HepG2 (cell line): ENCODE results near the gene PLK5. TPM values are rescaled to one million over a fixed set of nuclear protein-coding genes. Genes with fewer than 3 reads are reported as not detected.

Experiments
- ATAC-seq: fragments of 200-7000 bp; cut with Tn5 transposase; 3 replicates; pipeline ENCODE4 v1.9.1; 2020; ENCODE audit warnings: mild to moderate bottlenecking, moderate library complexity
- BruUV-seq: library from RNA; stranded (reverse); fragments of 400-500 nt; replicated peaks from 2 replicates; lab custom pipeline; 2021; lab: Mats Ljungman, UMichigan
- CTCF ChIA-PET: fragments of 300-600 bp; formaldehyde crosslinking; extraction: SDS; loops from one replicate; lab custom pipeline; 2021; ENCODE audit warnings: low total read pairs, inconsistent platforms, low intra/inter-chr PET ratio; lab: Yijun Ruan, JAX
- POLR2A ChIA-PET: fragments of 350-600 bp; sonication (Branson Sonifier 250); formaldehyde crosslinking; loops from one replicate; lab custom pipeline; 2020; ENCODE audit warnings: antibody characterized with exemption, inconsistent platforms; lab: Yijun Ruan, JAX
- DNase-seq: peaks from one replicate; pipeline ENCODE4 v3.0.0-alpha.2; 2015; ENCODE audit warnings: low spot score
- FAIRE-seq: peaks from 3 replicates; lab custom pipeline; 2011; peaks lifted over from hg19 to GRCh38; lab: Jason Lieb, UNC
- H2AFZ ChIP-seq: one replicate; pipeline ENCODE4 v1.6.1; 2011; ENCODE audit warnings: low read length, inconsistent platforms
- H3K27ac ChIP-seq: fragments of 300-600 bp; 3 replicates; pipeline ENCODE4 v1.8.0; 2011; ENCODE audit warnings: mixed run types, mild to moderate bottlenecking, mixed read lengths, low read length, inconsistent platforms; ENCODE audit not compliant: insufficient read depth; ENCODE audit errors: extremely low read length
- H3K27me3 ChIP-seq, 2 experiments: fragments of 200-600 bp in 1 of 2; 2 replicates in 1 of 2; 3 replicates in 1 of 2; pipeline versions ENCODE4 v1.6.0 to v1.8.0; 2011; ENCODE audit warnings: low read length in 2 of 2, mild to moderate bottlenecking in 2 of 2, moderate library complexity in 2 of 2, inconsistent platforms in 1 of 2; ENCODE audit not compliant: insufficient read depth in 2 of 2, control insufficient read depth in 1 of 2
- H3K36me3 ChIP-seq, 2 experiments: fragments of 200-600 bp in 1 of 2; replicated peaks in 1 of 2; 2 replicates in 1 of 2; 3 replicates in 1 of 2; pipeline versions ENCODE4 v1.5.1 to v1.8.0; 2011; ENCODE audit warnings: low read length in 2 of 2, inconsistent platforms in 1 of 2; ENCODE audit not compliant: insufficient read depth in 2 of 2, control insufficient read depth in 1 of 2
- H3K4me1 ChIP-seq: 2 replicates; pipeline ENCODE4 v1.5.1; 2012; ENCODE audit warnings: low read length, inconsistent platforms; ENCODE audit not compliant: insufficient read depth
- H3K4me2 ChIP-seq: 2 replicates; pipeline ENCODE4 v1.6.0; 2011; ENCODE audit warnings: low read depth, low read length, inconsistent platforms
- H3K4me3 ChIP-seq, 3 experiments: fragments of 200-600 bp in 1 of 3; sonication (generic), shearing (Covaris generic) in 1 of 3; replicated peaks in 1 of 3; 2 replicates each; pipeline ENCODE4 v1.5.1; 2011 to 2016; ENCODE audit warnings: low read length in 3 of 3, inconsistent platforms in 2 of 3, low read depth in 2 of 3, mild to moderate bottlenecking in 2 of 3, control low read depth in 1 of 3, mixed read lengths in 1 of 3; ENCODE audit not compliant: insufficient read depth in 1 of 3
- H3K79me2 ChIP-seq: one replicate; pipeline ENCODE4 v1.6.1; 2011; ENCODE audit warnings: low read length, inconsistent platforms; ENCODE audit not compliant: insufficient read depth
- H3K9ac ChIP-seq: 2 replicates; pipeline ENCODE4 v1.6.0; 2011; ENCODE audit warnings: mild to moderate bottlenecking, low read depth, low read length, inconsistent platforms; ENCODE audit not compliant: insufficient read depth
- H3K9me3 ChIP-seq: 2 replicates; pipeline ENCODE4 v1.5.1; 2012; ENCODE audit warnings: mild to moderate bottlenecking, low read length
- H4K20me1 ChIP-seq: 2 replicates; pipeline ENCODE4 v1.6.0; 2011; ENCODE audit warnings: inconsistent platforms, mild to moderate bottlenecking, low read length, moderate library complexity; ENCODE audit not compliant: insufficient read depth
- GFI1 ChIP-seq: sonication (generic); formaldehyde crosslinking; IDR thresholded peaks from 2 replicates; pipeline ENCODE4 v1.5.0; 2020; ENCODE audit warnings: missing genetic modification reagents, mild to moderate bottlenecking, borderline replicate concordance
- HMG20B ChIP-seq: conservative IDR thresholded peaks from 2 replicates; pipeline ENCODE4 v1.6.1; 2016; ENCODE audit warnings: missing genetic modification reagents, missing compliant biosample characterization
- PHF8 ChIP-seq: sonication (generic); formaldehyde crosslinking; IDR thresholded peaks from 2 replicates; pipeline ENCODE4 v1.5.0; 2020; ENCODE audit warnings: missing genetic modification reagents
- POLR2A ChIP-seq, 2 experiments: IDR thresholded peaks; 2 replicates each; pipeline ENCODE4 v1.6.1; 2011; ENCODE audit warnings: low read depth in 2 of 2, low read length in 2 of 2, mild to moderate bottlenecking in 1 of 2, moderate library complexity in 1 of 2; ENCODE audit not compliant: insufficient read depth in 1 of 2
- SIN3A ChIP-seq: IDR thresholded peaks from 2 replicates; pipeline ENCODE4 v1.6.1; 2011; ENCODE audit warnings: low read depth, mild to moderate bottlenecking, control low read depth, low read length, borderline replicate concordance
- SOX13 ChIP-seq, 3 experiments: fragments of 450-650 bp in 1 of 3; sonication (generic) in 1 of 3; formaldehyde crosslinking in 1 of 3; IDR thresholded peaks in 2 of 3; conservative IDR thresholded peaks in 1 of 3; 2 replicates each; pipeline versions ENCODE4 v1.5.0 to v1.6.1; 2016 to 2020; ENCODE audit warnings: antibody characterized with exemption in 1 of 3, mild to moderate bottlenecking in 1 of 3, missing compliant biosample characterization in 1 of 3, missing genetic modification reagents in 1 of 3, moderate library complexity in 1 of 3
- SOX6 ChIP-seq, 2 experiments: fragments of 450-650 bp in 1 of 2; sonication (generic) in 1 of 2; formaldehyde crosslinking in 1 of 2; IDR thresholded peaks; 2 replicates each; pipeline versions ENCODE4 v1.4.0 to v1.6.1; 2017 to 2020; ENCODE audit warnings: antibody characterized with exemption in 1 of 2, mild to moderate bottlenecking in 1 of 2, missing genetic modification reagents in 1 of 2
- ZBTB10 ChIP-seq: sonication (generic); formaldehyde crosslinking; IDR thresholded peaks from 2 replicates; pipeline ENCODE4 v1.4.0; 2020; ENCODE audit warnings: missing genetic modification reagents, borderline replicate concordance
- ZNF335 ChIP-seq: sonication (generic); formaldehyde crosslinking; IDR thresholded peaks from 2 replicates; pipeline ENCODE4 v1.4.0; 2020; ENCODE audit warnings: missing genetic modification reagents
- ZNF564 ChIP-seq: sonication (generic); formaldehyde crosslinking; IDR thresholded peaks from 2 replicates; pipeline ENCODE4 v1.8.1; 2023; ENCODE audit warnings: mild to moderate bottlenecking, missing genetic modification reagents
- ZNF687 ChIP-seq: sonication (generic); formaldehyde crosslinking; IDR thresholded peaks from 2 replicates; pipeline ENCODE4 v1.5.1; 2020; ENCODE audit warnings: mild to moderate bottlenecking, missing genetic modification reagents, moderate library complexity
- ZNF720 ChIP-seq: sonication (generic); formaldehyde crosslinking; IDR thresholded peaks from 2 replicates; pipeline ENCODE4 v1.4.0; 2020; ENCODE audit warnings: missing genetic modification reagents
- WGBS: methylation state at CpG from one replicate; pipeline ENCODE4 v1.1.6; 2017; ENCODE audit warnings: low lambda C conversion rate; 5-methylcytosine and 5-hydroxymethylcytosine counted together
- in situ Hi-C: cut with HindIII; loops from 2 replicates; pipeline ENCODE4 v1.10.0; 2017; ENCODE audit warnings: low pct_unique_long_range_greater_than_20kb; ENCODE audit not compliant: extremely low pct_ligation_motif_present
- intact Hi-C: fragments of 100-400 bp; cut with micrococcal nuclease; formaldehyde crosslinking; loops from one replicate; pipeline ENCODE4 v1.10.0; 2022; ENCODE audit not compliant: unreplicated experiment
- polyA plus RNA-seq, 8 experiments: library from polyadenylated mRNA; depleted of rRNA in 3 of 8; stranded (reverse) in 7 of 8; unstranded in 1 of 8; fragments of >200 nt; fragmentation: Illumina TruSeq in 4 of 8; extraction: Trizol in 4 of 8; gene quantifications; 2 replicates each; pipeline versions ENCODE4 v1.2.1 to v1.2.3, GENCODE V29; 2011 to 2016; ENCODE audit warnings: low read depth in 4 of 8, missing spikeins in 1 of 8, mixed read lengths in 1 of 8; ENCODE audit not compliant: insufficient read depth in 1 of 8
- total RNA-seq, 5 experiments: library from RNA; depleted of rRNA; stranded (reverse); fragments of >200 nt; fragmentation: Illumina TruSeq; extraction: Trizol; gene quantifications; 2 replicates each; pipeline ENCODE4 v1.2.3, GENCODE V29; 2016; ENCODE audit warnings: low read depth in 1 of 5
- TF ChIP-seq, protein P1 (sequence below): sonication (generic); formaldehyde crosslinking; IDR thresholded peaks from 2 replicates; pipeline ENCODE4 v1.4.0; 2020; ENCODE audit warnings: missing genetic modification reagents

PLK5 gene
- total and polyA plus RNA-seq, 2 of the 13 experiments (the other 11 are each of a cell fraction or from before 2014, with no cell fraction given) = not detected

DNA sequence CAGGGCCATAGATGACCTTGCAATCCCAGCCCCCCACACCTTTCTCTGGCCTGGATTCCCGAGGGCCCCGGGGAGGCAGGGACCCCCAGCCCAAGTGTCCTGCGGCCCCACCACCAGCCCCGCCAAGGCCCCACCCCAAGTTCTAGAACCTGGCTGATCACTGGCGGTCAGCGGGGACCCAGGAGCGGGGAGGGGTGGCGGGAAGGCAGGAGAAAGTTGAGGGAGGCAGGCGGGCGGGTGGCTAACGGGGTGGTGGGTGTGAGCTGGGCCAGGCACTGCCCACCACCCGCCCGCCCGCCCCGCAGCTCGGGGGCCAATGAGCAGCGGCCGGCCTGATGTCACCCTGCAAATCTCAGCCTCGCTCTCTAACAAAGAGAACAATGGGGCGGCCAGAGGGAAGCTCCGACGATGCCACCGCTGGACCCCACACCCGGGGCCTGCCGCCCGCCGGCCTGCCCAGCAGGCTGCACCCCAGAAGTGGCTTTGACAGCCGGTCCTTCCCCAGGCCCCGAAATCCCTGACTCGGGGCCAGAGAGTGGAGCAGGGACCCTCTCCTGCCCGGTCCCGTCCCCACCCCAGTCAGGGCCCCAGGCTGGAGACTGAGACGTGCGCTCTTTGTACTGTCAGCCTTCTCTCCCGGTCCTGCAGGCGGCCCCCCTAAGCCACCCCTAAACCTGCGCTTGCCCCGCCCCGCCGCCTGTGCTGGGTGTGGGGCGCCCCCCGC lies 42.7 kb downstream of the PLK5 start:
- POLR2A ChIA-PET = interaction anchor here (0.6 kb wide), 1 partner anchor 38 kb away, joined by 4 read pairs; the partner anchor contains the start of gene UQCR11
- H2AFZ ChIP-seq = no peak overlapping the region
- in situ Hi-C loops = no loop called here
- peaks cover 13% of the 10 kb centered on the region for H3K4me1 ChIP-seq
- ATAC-seq = peak; percentile 45
- BruUV-seq = no TSS peak
- H3K27me3 ChIP-seq = peaks cover 0 to 8% of the 10 kb centered on the region in 2 experiments; a peak in 2 of 5 replicates
- H4K20me1 ChIP-seq = 0 out of 2 replicates have a peak, but pooled peaks cover 6% of the 10 kb centered on the region
- TF ChIP-seq ZNF720 (no peak), SIN3A (no peak), ZNF564 (CRISPR knock-in tag) (peak; percentile 33; the same call in 1 of the 2 replicates), SOX6 (IDR thresholded peaks at IDR 0.05) (no peak), SOX6 (CRISPR knock-in tag; IDR thresholded peaks at IDR 0.05) (peak; percentile 31; the same call in 1 of the 2 replicates), ZNF335 (CRISPR knock-in tag) (no peak), ZNF687 (CRISPR knock-in tag) (peak; percentile 5), SOX13 (IDR thresholded peaks at IDR 0.05) (no peak), SOX13 (CRISPR knock-in tag; conservative IDR thresholded peaks at IDR 0.05 in 1 of 2, IDR thresholded peaks at IDR 0.05 in 1 of 2) (0 out of 4 replicates have a peak, but pooled peaks of 1 of the 2 experiments have one; percentile 25), POLR2A (IDR thresholded peaks at IDR 0.05; ENCODE audit: insufficient read depth in 1 of 2, low read depth in 2 of 2, low read length in 2 of 2) (0 out of 4 replicates have a peak, but pooled peaks of 1 of the 2 experiments have one; percentile 22), HMG20B (peak; percentile 62; the same call in 1 of the 2 replicates), ZBTB10 (CRISPR knock-in tag) (peak; percentile 22; the same call in 1 of the 2 replicates), PHF8 (CRISPR knock-in tag) (0 out of 2 replicates have a peak, but pooled peaks have one; percentile 30), GFI1 (CRISPR knock-in tag) (peak; percentile 98)
- TF ChIP-seq, protein P1, sequence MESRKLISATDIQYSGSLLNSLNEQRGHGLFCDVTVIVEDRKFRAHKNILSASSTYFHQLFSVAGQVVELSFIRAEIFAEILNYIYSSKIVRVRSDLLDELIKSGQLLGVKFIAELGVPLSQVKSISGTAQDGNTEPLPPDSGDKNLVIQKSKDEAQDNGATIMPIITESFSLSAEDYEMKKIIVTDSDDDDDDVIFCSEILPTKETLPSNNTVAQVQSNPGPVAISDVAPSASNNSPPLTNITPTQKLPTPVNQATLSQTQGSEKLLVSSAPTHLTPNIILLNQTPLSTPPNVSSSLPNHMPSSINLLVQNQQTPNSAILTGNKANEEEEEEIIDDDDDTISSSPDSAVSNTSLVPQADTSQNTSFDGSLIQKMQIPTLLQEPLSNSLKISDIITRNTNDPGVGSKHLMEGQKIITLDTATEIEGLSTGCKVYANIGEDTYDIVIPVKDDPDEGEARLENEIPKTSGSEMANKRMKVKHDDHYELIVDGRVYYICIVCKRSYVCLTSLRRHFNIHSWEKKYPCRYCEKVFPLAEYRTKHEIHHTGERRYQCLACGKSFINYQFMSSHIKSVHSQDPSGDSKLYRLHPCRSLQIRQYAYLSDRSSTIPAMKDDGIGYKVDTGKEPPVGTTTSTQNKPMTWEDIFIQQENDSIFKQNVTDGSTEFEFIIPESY (CRISPR knock-in tag) = peak; percentile 79; the same call in 1 of the 2 replicates
- TF ChIP-seq, all 625 proteins: peak for 10
- peak; percentile 40 for DNase-seq
- 20% methylated on average over 8 of the region's 42 CpGs for WGBS
- peak overlapping the region; percentile 74 for H3K9ac ChIP-seq
- H3K36me3 ChIP-seq = peaks cover 0 to 3% of the 10 kb centered on the region in 2 experiments; a peak in 3 of 5 replicates
- peak overlapping the region; percentile 72 to 81 (median 75); a peak in 4 of 6 replicates for H3K4me3 ChIP-seq
- H3K27ac ChIP-seq = no peak overlapping the region
- intact Hi-C loops = loop anchor here (2.0 kb wide), 1 partner anchor 20 kb away; no protein-coding TSS in a partner anchor
- FAIRE-seq = no peak
- H3K79me2 ChIP-seq = peaks cover 11% of the 10 kb centered on the region
- H3K9me3 ChIP-seq = no peaks in the 10 kb centered on the region
- peak overlapping the region; percentile 76 for H3K4me2 ChIP-seq
- CTCF ChIA-PET = no interaction called here
